ENCODE measurements around the gene TRIM16.
"Not testable (repeated sequence)": the region's sequence is repeated elsewhere in the genome, so short reads cannot be mapped to it uniquely, and the experiment has no call there.

The TRIM16 gene

DNA sequence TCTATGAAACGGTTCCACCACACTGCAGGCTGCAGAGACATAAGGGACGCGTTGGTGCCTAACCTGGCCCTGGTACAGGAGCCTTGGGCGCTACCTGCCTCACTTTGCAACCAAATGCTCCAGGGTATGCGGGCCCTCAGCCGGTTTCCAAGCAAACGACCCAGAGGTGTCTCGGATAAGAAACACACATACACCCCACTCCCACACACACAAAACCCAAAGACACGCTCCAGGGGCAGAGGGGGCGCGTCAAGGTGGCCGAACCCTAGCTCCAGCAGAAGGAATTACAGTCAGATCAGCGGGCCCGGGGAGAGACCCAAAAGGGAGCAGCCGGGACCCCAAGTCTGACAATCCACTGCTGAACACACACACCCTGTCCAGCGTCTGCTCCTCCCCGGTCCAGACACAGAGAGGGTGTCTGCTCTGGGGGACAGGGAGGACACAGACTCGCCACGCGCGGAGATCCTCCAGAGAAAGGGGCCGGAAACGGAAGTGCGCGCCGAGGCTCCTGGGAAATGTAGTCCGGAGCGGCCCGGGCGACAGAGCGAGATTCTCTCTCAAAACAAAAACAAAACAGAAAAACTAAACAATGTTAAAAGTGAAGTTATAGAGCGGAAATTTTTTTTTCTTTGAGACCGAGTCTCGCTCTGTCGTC is at the start of gene TRIM16:
Gene TRIM16, minus strand, starts transcription at position 488 of the 655 bp plus-strand sequence. CDS start 32,702 bp downstream, outside the sequence.
- CTCF ChIA-PET; POLR2A ChIA-PET; DNase-seq (ENCODE audit: low read depth, low spot score): not testable (repeated sequence)
- H3K4me3 ChIP-seq (ENCODE audit: low read depth, low read length), result peak within 1 kb of the TSS; percentile 70

GRCh38 chr17:15733174-15733789 is 49.2 kb upstream of the TRIM16 start:
- DNase-seq (ENCODE audit: low read depth, low spot score); H3K4me3 ChIP-seq (ENCODE audit: low read depth, low read length); CTCF ChIA-PET; POLR2A ChIA-PET: not testable (repeated sequence)

- H3K4me3 ChIP-seq (ENCODE audit: low read depth, low read length); DNase-seq (ENCODE audit: low read depth, low spot score); CTCF ChIA-PET; POLR2A ChIA-PET: not testable (repeated sequence)
Measured at GRCh38 chr17:15731900-15732299, 47.8 kb upstream of the TRIM16 start, which contains the start of gene TBC1D26. TBC1D26 (plus strand) TSS chr17:15732283; CDS start chr17:15735349, 3,066 bp downstream.

DNA sequence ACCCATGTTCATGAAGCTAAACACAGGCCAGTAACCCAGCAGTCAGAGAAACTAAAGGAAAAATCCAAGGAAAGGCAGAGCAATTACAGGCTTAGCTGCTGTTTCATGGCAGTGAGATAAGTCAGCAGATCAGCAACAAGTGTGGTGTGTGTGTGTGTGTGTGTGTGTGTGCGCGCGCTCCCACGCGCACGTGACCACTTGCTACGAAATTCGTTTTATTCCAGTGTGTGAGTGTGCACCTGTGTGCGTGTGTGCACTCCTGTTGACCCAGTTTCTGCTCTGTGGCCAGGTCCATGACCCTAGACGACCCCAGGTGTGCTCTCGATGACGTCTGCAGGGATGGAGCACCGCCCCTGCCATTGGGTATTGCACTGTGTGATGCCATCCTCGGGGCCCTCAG is 46.4 kb upstream of the TRIM16 start:
- DNase-seq (ENCODE audit: low read depth, low spot score); POLR2A ChIA-PET: not testable (repeated sequence)

GRCh38 chr17:15716601-15717563 is 32.8 kb upstream of the TRIM16 start:
- H3K4me3 ChIP-seq (ENCODE audit: low read depth, low read length); CTCF ChIA-PET; POLR2A ChIA-PET; DNase-seq (ENCODE audit: low read depth, low spot score): not testable (repeated sequence)

More for the DNA sequence above, 46.4 kb upstream of the TRIM16 start:
- CTCF ChIA-PET; H3K4me3 ChIP-seq (ENCODE audit: low read depth, low read length): not testable (repeated sequence)

DNA sequence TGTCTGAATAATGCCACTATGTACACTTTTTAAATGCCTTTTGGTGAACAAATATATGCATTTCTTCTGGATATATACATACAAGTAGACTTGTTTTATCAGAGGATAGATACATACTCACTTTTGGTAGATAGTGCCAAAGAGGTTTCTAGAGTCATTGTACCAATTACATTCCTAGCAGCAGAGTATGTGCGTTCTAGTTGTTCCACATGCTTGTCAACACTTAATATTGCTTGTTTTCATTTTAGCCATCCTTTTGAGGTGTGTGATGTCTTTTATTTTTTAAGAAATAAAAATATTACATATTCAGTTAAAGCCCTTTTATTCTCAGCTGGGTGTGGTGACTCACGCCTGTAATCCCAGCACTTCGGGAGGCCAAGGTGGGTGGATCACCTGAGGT is 24.8 kb upstream of the TRIM16 start:
- POLR2A ChIA-PET, CTCF ChIA-PET: not testable (repeated sequence)

DNA sequence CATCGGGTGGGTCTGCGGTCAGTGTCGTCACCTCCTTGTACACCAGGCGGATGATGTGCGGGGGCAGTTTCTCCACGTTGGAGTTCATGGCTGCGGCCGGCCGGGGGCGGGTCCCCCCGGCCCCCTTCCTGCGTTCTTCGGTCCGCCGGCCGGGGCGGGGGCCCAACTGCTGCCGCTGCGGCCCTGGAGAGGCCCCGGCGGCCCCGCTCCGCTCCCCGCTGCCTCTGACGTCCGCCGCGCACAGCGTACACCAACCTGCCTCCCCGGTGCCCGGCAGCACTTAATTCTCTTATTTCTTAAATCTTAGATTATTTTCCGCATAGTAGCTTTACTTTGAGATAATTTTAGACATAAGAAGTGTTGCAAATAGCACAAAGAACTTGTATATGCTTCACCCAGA is 20.7 kb upstream of the TRIM16 start:
- CTCF ChIA-PET; DNase-seq (ENCODE audit: low read depth, low spot score); H3K4me3 ChIP-seq (ENCODE audit: low read depth, low read length): not testable (repeated sequence)

More for the DNA sequence above, 24.8 kb upstream of the TRIM16 start:
- H3K4me3 ChIP-seq (ENCODE audit: low read depth, low read length); DNase-seq (ENCODE audit: low read depth, low spot score): not testable (repeated sequence)

GRCh38 chr17:15704239-15704638 is 20.1 kb upstream of the TRIM16 start:
- CTCF ChIA-PET; H3K4me3 ChIP-seq (ENCODE audit: low read depth, low read length); POLR2A ChIA-PET; DNase-seq (ENCODE audit: low read depth, low spot score): not testable (repeated sequence)

More for the DNA sequence above, 20.7 kb upstream of the TRIM16 start:
- POLR2A ChIA-PET, result not testable (repeated sequence)

DNA sequence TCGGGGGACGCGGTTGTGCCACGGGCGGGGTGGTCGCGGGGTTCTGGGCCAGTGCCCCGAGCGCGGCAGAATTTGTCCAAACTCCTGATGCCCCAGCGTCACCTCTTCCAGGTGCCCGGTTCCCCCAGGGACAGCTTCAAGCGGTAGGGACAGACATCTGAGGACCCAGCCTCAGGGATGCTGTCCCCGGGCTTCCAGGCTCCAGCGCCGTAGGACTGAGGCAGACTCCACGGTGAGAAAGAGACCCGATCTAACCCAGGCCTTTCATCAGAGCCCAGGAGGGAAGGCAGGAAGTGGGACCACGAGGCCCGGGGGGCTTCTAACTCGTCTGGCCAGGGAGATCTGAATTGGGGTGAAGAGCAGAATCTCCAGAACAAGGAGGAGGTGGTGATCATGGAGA is 15.8 kb upstream of the TRIM16 start:
- DNase-seq (ENCODE audit: low read depth, low spot score); CTCF ChIA-PET; POLR2A ChIA-PET: not testable (repeated sequence)
- peak overlapping the region; percentile 59 for H3K4me3 ChIP-seq (ENCODE audit: low read depth, low read length)

DNA sequence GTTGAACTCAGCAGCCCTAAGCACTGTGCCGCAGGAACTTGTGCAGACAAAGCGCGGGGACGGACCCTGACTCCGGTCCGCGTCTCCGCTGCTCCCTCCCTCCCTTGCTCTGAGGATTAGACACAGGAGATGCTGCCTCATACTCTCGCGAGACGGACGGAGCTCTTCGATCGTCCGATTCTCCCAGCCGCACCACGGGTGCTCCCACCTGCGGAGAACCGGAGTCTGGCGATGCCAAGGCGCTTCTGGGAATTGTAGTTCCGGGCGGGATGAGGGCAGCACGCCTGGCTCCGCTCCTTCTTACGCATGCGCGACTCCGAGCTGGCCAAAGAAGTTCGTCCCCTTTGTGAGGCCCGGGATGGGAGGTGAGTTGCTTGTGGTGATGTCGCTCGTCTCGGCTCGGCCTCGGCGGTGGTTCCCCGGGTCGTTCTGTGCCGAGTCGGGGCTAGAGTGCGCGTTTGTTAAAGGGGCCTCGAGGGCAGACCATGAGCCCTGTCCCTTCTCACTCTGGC is 15.4 kb upstream of the TRIM16 start, which contains the start of gene ZNF286A:
Gene ZNF286A, plus strand, starts transcription at position 340 of the 512 bp plus-strand sequence. CDS start 578 bp downstream, outside the sequence.
- DNase-seq (ENCODE audit: low read depth, low spot score), result peak; percentile 92
- peak within 1 kb of the TSS; percentile 59 for H3K4me3 ChIP-seq (ENCODE audit: low read depth, low read length)
- CTCF ChIA-PET, POLR2A ChIA-PET: not testable (repeated sequence)

- POLR2A ChIA-PET; CTCF ChIA-PET; DNase-seq (ENCODE audit: low read depth, low spot score): not testable (repeated sequence)
- peak overlapping the region; percentile 58 for H3K4me3 ChIP-seq (ENCODE audit: low read depth, low read length)
Measured at GRCh38 chr17:15698967-15699366, 14.9 kb upstream of the TRIM16 start.

- POLR2A ChIA-PET; H3K4me3 ChIP-seq (ENCODE audit: low read depth, low read length); CTCF ChIA-PET; DNase-seq (ENCODE audit: low read depth, low spot score): not testable (repeated sequence)
Measured at GRCh38 chr17:15687494-15687893, 3.4 kb upstream of the TRIM16 start.

DNA sequence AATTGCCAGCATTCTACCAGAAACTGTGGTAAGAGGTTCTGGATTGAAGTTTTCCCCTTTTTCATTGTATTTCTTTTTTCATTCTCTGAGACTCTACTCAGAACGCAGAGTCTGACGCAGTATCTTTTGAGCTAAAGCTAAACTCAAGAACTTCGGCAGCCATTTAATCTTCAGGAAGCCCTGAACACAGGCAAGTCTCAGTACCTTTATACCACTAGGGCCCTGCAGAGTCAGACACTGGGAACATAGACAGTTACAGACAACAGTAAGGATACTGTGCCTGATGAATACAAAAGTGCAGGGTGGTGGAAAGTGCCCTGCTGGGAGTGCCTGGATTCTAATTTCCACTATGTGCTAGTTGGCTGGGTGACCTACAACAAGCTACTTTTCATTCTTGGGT is 976 bp downstream of the TRIM16 start:
- CTCF ChIA-PET; POLR2A ChIA-PET; H3K4me3 ChIP-seq (ENCODE audit: low read depth, low read length); DNase-seq (ENCODE audit: low read depth, low spot score): not testable (repeated sequence)

DNA sequence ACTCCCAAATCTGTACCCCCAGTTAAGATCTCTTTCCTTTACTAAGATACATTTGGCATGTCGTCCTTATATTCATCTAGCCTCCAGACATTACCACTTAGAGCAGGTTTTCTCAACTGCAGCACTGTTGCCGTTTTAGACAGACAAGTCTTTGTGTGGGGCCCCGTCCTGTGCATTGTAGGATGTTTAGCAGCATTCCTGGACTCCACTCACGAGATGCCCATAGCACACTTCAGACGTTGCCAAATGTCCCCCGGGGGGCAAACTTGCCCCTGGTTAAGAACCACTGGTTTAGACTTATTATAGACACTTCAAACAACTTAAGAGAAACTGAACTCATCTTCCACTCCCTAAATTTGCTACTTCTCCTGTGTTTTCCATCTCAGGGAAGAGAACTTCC is 8.1 kb downstream of the TRIM16 start:
- CTCF ChIA-PET; H3K4me3 ChIP-seq (ENCODE audit: low read depth, low read length); DNase-seq (ENCODE audit: low read depth, low spot score); POLR2A ChIA-PET: not testable (repeated sequence)

DNA sequence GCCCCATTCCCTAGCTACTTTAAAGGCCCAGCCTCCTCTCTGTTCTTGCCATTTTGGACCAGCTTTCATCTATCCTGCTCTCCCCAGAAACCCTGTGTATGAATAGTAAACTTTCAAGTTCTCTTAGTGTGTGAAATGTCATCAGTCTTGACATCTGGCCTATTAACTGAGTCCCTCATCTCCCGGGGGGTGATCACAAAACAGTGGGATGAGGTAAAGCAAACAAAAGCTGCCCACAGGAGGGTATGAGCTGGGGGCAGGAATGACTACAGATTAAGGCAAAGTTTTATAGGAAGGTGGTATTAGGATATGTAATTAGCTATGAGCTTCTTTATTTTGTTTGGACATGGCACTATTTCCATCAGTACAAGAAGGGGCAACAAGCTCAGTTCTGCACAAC is 9.5 kb downstream of the TRIM16 start:
- POLR2A ChIA-PET; H3K4me3 ChIP-seq (ENCODE audit: low read depth, low read length); DNase-seq (ENCODE audit: low read depth, low spot score); CTCF ChIA-PET: not testable (repeated sequence)

- DNase-seq (ENCODE audit: low read depth, low spot score); CTCF ChIA-PET; H3K4me3 ChIP-seq (ENCODE audit: low read depth, low read length); POLR2A ChIA-PET: not testable (repeated sequence)
Measured at GRCh38 chr17:15669526-15669925, 14.6 kb downstream of the TRIM16 start.

Measured in AG04449 (cell line).